Activated naive CD8-positive, alpha-beta T cell treated with anti-CD3 and anti-CD28 coated beads, Interleukin-2, amount 10 ng/mL, durations not matched to agents 7 days and 5 days (primary cell): ENCODE results near the gene UFSP1. TPM values are rescaled to one million over a fixed set of nuclear protein-coding genes. Genes with fewer than 3 reads are reported as not detected.

Source experiments
- ATAC-seq: fragments of 150-1000 bp; cut with Tn5 transposase; one replicate; pipeline ENCODE4 v1.10.0; 2021; ENCODE audit warnings: low read depth, moderate library complexity
- POLR2A ChIA-PET: fragments of 350-600 bp; sonication (Branson Sonifier 250); formaldehyde crosslinking; loops from one replicate; lab custom pipeline; 2021; ENCODE audit warnings: antibody characterized with exemption; lab: Charles Lee
- DNase-seq: peaks from one replicate; pipeline ENCODE4 v3.0.0; 2021
- H3K27ac Mint-ChIP-seq: one replicate; pipeline ENCODE4 v1.8.0; 2022; ENCODE audit warnings: mild to moderate bottlenecking, mixed read lengths
- H3K27me3 Mint-ChIP-seq: one replicate; pipeline ENCODE4 v1.8.0; 2022; ENCODE audit warnings: mild to moderate bottlenecking, moderate library complexity, mixed read lengths
- H3K36me3 Mint-ChIP-seq: one replicate; pipeline ENCODE4 v1.8.0; 2021; ENCODE audit warnings: mild to moderate bottlenecking, mixed read lengths
- H3K4me1 Mint-ChIP-seq: one replicate; pipeline ENCODE4 v1.8.0; 2021; ENCODE audit warnings: mixed read lengths
- H3K4me3 Mint-ChIP-seq: one replicate; pipeline ENCODE4 v1.8.0; 2022; ENCODE audit warnings: mild to moderate bottlenecking, moderate library complexity, mixed read lengths
- H3K9me3 Mint-ChIP-seq: one replicate; pipeline ENCODE4 v1.8.0; 2021; ENCODE audit warnings: mixed read lengths
- total RNA-seq, 2 experiments: library from RNA; stranded (reverse); gene quantifications; one replicate each; pipeline ENCODE4 v1.2.3, GENCODE V29; 2021

The UFSP1 gene
- total RNA-seq, 2 experiments from 2014 or later: 3.0 to 4.7 TPM

GRCh38 chr7:100908512-100908911, 19.0 kb upstream of the UFSP1 start:
- POLR2A ChIA-PET: no interaction called here
- no peaks in the 10 kb centered on the region for H3K4me1 Mint-ChIP-seq
- ATAC-seq: no peak
- H3K4me3 Mint-ChIP-seq: no peak overlapping the region
- no peaks in the 10 kb centered on the region for H3K36me3 Mint-ChIP-seq
- peaks cover 1% of the 10 kb centered on the region for H3K9me3 Mint-ChIP-seq
- DNase-seq: no peak
- no peak overlapping the region for H3K27ac Mint-ChIP-seq
- H3K27me3 Mint-ChIP-seq: peaks cover 12% of the 10 kb centered on the region

- no peaks in the 10 kb centered on the region for H3K36me3 Mint-ChIP-seq
- ATAC-seq: no peak
- POLR2A ChIA-PET: interaction anchor here (0.6 kb wide), 1 partner anchor 34 kb away, joined by 7 read pairs; no protein-coding TSS in a partner anchor
- peaks cover 2% of the 10 kb centered on the region for H3K4me1 Mint-ChIP-seq
- H3K27me3 Mint-ChIP-seq: peaks cover 18% of the 10 kb centered on the region
- H3K27ac Mint-ChIP-seq: no peak overlapping the region
- no peak for DNase-seq
- H3K9me3 Mint-ChIP-seq: no peaks in the 10 kb centered on the region
- H3K4me3 Mint-ChIP-seq: no peak overlapping the region
Observed at GRCh38 chr7:100902638-100903037, 13.1 kb upstream of the UFSP1 start.

GRCh38 chr7:100901921-100902332, 12.4 kb upstream of the UFSP1 start:
- H3K36me3 Mint-ChIP-seq: no peaks in the 10 kb centered on the region
- POLR2A ChIA-PET: no interaction called here
- H3K4me3 Mint-ChIP-seq: no peak overlapping the region
- peaks cover 2% of the 10 kb centered on the region for H3K4me1 Mint-ChIP-seq
- H3K27me3 Mint-ChIP-seq: peaks cover 24% of the 10 kb centered on the region
- H3K27ac Mint-ChIP-seq: no peak overlapping the region
- H3K9me3 Mint-ChIP-seq: no peaks in the 10 kb centered on the region
- DNase-seq: no peak
- no peak for ATAC-seq

- Mint-ChIP-seq H3K9me3 (no peaks in the 10 kb centered on the region), H3K4me1 (peaks cover 6% of the 10 kb centered on the region), H3K4me3 (no peak overlapping the region), H3K36me3 (no peaks in the 10 kb centered on the region), H3K27me3 (peaks cover 29% of the 10 kb centered on the region), H3K27ac (no peak overlapping the region)
- no peak for DNase-seq
- no peak for ATAC-seq
- POLR2A ChIA-PET: interaction anchor here (0.7 kb wide), 1 partner anchor 407 kb away, joined by 3 read pairs; no protein-coding TSS in a partner anchor
Observed at GRCh38 chr7:100900978-100901377, 11.5 kb upstream of the UFSP1 start.

GRCh38 chr7:100899432-100899831, 9.9 kb upstream of the UFSP1 start:
- Mint-ChIP-seq H3K36me3 (no peaks in the 10 kb centered on the region), H3K9me3 (no peaks in the 10 kb centered on the region), H3K27ac (no peak overlapping the region), H3K4me1 (peaks cover 7% of the 10 kb centered on the region), H3K4me3 (no peak overlapping the region), H3K27me3 (peaks cover 32% of the 10 kb centered on the region)
- no peak for ATAC-seq
- no peak for DNase-seq
- POLR2A ChIA-PET: no interaction called here

- Mint-ChIP-seq H3K4me1 (peaks cover 8% of the 10 kb centered on the region), H3K27me3 (peaks cover 39% of the 10 kb centered on the region), H3K9me3 (no peaks in the 10 kb centered on the region), H3K27ac (no peak overlapping the region), H3K36me3 (no peaks in the 10 kb centered on the region), H3K4me3 (no peak overlapping the region)
- DNase-seq: no peak
- no peak for ATAC-seq
- POLR2A ChIA-PET: no interaction called here
Observed at GRCh38 chr7:100897772-100898454, 8.4 kb upstream of the UFSP1 start.

- H3K27ac Mint-ChIP-seq: no peak overlapping the region
- no peaks in the 10 kb centered on the region for H3K36me3 Mint-ChIP-seq
- H3K27me3 Mint-ChIP-seq: peaks cover 45% of the 10 kb centered on the region
- POLR2A ChIA-PET: no interaction called here
- H3K4me3 Mint-ChIP-seq: peak overlapping the region; percentile 52
- DNase-seq (peak; percentile 70), ATAC-seq (peak; percentile 37)
- H3K4me1 Mint-ChIP-seq: peaks cover 8% of the 10 kb centered on the region
- H3K9me3 Mint-ChIP-seq: no peaks in the 10 kb centered on the region
Observed at GRCh38 chr7:100896732-100897608, 7.5 kb upstream of the UFSP1 start.

GRCh38 chr7:100895956-100896731, 6.6 kb upstream of the UFSP1 start:
- peak; percentile 54 for DNase-seq
- POLR2A ChIA-PET: no interaction called here

GRCh38 chr7:100895701-100895955, 6.1 kb upstream of the UFSP1 start, which contains the start of gene ACHE:
Gene ACHE (minus strand): TSS chr7:100895888. CDS start chr7:100894232, 1,656 bp downstream.
- Mint-ChIP-seq H3K9me3 (no peaks in the 10 kb centered on the region), H3K36me3 (no peaks in the 10 kb centered on the region), H3K27me3 (peaks cover 53% of the 10 kb centered on the region), H3K4me3 (peak within 1 kb of the TSS; percentile 44), H3K4me1 (peaks cover 13% of the 10 kb centered on the region), H3K27ac (peak within 1 kb of the TSS; percentile 51)
- ATAC-seq (no peak), DNase-seq (no peak)
- POLR2A ChIA-PET: no interaction called here

More at GRCh38 chr7:100895956-100896731, 6.6 kb upstream of the UFSP1 start:
- Mint-ChIP-seq H3K4me1 (peaks cover 9% of the 10 kb centered on the region), H3K36me3 (no peaks in the 10 kb centered on the region), H3K27me3 (peaks cover 51% of the 10 kb centered on the region), H3K27ac (peak overlapping the region; percentile 51), H3K4me3 (peak overlapping the region; percentile 44), H3K9me3 (no peaks in the 10 kb centered on the region)
- ATAC-seq: no peak

GRCh38 chr7:100894860-100895700, 5.6 kb upstream of the UFSP1 start:
- Mint-ChIP-seq H3K27ac (no peak overlapping the region), H3K4me3 (no peak overlapping the region), H3K4me1 (peaks cover 18% of the 10 kb centered on the region), H3K36me3 (no peaks in the 10 kb centered on the region), H3K27me3 (peaks cover 51% of the 10 kb centered on the region), H3K9me3 (no peaks in the 10 kb centered on the region)
- DNase-seq: peak; percentile 79
- no peak for ATAC-seq
- POLR2A ChIA-PET: interaction anchor here (1.2 kb wide), 1 partner anchor 71 kb away, joined by 3 read pairs; no protein-coding TSS in a partner anchor

- ATAC-seq (no peak), DNase-seq (no peak)
- Mint-ChIP-seq H3K9me3 (no peaks in the 10 kb centered on the region), H3K36me3 (no peaks in the 10 kb centered on the region), H3K4me3 (no peak overlapping the region), H3K27ac (no peak overlapping the region), H3K4me1 (peaks cover 19% of the 10 kb centered on the region), H3K27me3 (peaks cover 44% of the 10 kb centered on the region)
- POLR2A ChIA-PET: interaction anchor here (1.2 kb wide), 1 partner anchor 72 kb away, joined by 3 read pairs; no protein-coding TSS in a partner anchor
Observed at GRCh38 chr7:100893910-100894721, 4.6 kb upstream of the UFSP1 start.
